Sigmoid colon (tissue), 7 donors: ENCODE data around the gene PPM1G. TPM values are rescaled to one million over a fixed set of nuclear protein-coding genes. Genes with fewer than 3 reads are reported as not detected.

Source experiments
- DNase-seq: peaks from one replicate; pipeline ENCODE4 v3.0.0-alpha.2; 2019
- H3K27ac ChIP-seq, 4 donors: fragments of 200-600 bp; sonication (generic); one replicate each; pipeline ENCODE4 v1.5.1; 2016 to 2019; ENCODE audit warnings: mild to moderate bottlenecking in 1 of 4
- H3K27me3 ChIP-seq, 3 donors: fragments of 200-600 bp; sonication (generic); one replicate each; pipeline ENCODE4 v1.5.1; 2019; ENCODE audit warnings: mild to moderate bottlenecking in 1 of 3
- H3K36me3 ChIP-seq, 4 donors: fragments of 200-600 bp; sonication (generic); one replicate each; pipeline ENCODE4 v1.5.1; 2016 to 2019
- H3K4me1 ChIP-seq, 4 donors: fragments of 200-600 bp; sonication (generic); one replicate each; pipeline ENCODE4 v1.5.1; 2017 to 2019
- H3K4me3 ChIP-seq, 4 donors: fragments of 200-600 bp; sonication (generic); one replicate each; pipeline ENCODE4 v1.5.1; 2017 to 2019; ENCODE audit warnings: mild to moderate bottlenecking in 2 of 4, moderate library complexity in 1 of 4
- H3K9me3 ChIP-seq, 4 donors: fragments of 200-600 bp in 3 of 4; sonication (generic) in 3 of 4; one replicate each; pipeline versions ENCODE4 v1.5.1 to v1.6.1; 2013 to 2019
- EP300 ChIP-seq, 4 donors: sonication (generic); formaldehyde crosslinking; IDR thresholded peaks; one replicate each; pipeline ENCODE4 v1.6.1; 2017; ENCODE audit warnings: antibody characterized with exemption in 4 of 4
- POLR2A ChIP-seq, 2 donors: fragments of 450-650 bp; IDR thresholded peaks; one replicate each; pipeline ENCODE4 v1.6.1; 2016; ENCODE audit warnings: antibody characterized with exemption in 2 of 2, mild to moderate bottlenecking in 2 of 2, moderate library complexity in 2 of 2
- POLR2AphosphoS5 ChIP-seq, 4 donors: sonication (generic); formaldehyde crosslinking; IDR thresholded peaks; one replicate each; pipeline ENCODE4 v1.6.1; 2017; ENCODE audit warnings: antibody characterized with exemption in 4 of 4
- WGBS, 2 donors: extraction: QIAGEN DNeasy Blood & Tissue Kit; methylation state at CpG; one replicate each; pipeline ENCODE4 v1.1.7; 2013; 5-methylcytosine and 5-hydroxymethylcytosine counted together
- intact Hi-C: fragments of 100-400 bp; cut with DNase I; formaldehyde crosslinking; loops from one replicate; pipeline ENCODE4 v1.15.1; 2023
- polyA plus RNA-seq, 3 donors: library from polyadenylated mRNA; stranded (reverse); fragments of 200-250 nt; gene quantifications; one replicate each; pipeline ENCODE4 v1.2.3, GENCODE V29; 2013
- total RNA-seq, 4 donors: library from RNA; depleted of rRNA; stranded (reverse); fragments of >200 nt; gene quantifications; one replicate each; pipeline ENCODE4 v1.1.0, GENCODE V29; 2016
- TF ChIP-seq, protein P1 (sequence below), 4 experiments: fragments of 450-650 bp in 3 of 4; fragments of 200-600 bp in 1 of 4; IDR thresholded peaks; one replicate each; pipeline ENCODE4 v1.5.1; 2016 to 2019; ENCODE audit warnings: antibody characterized with exemption in 4 of 4, mild to moderate bottlenecking in 3 of 4, moderate library complexity in 2 of 4
- donor health status: healthy with polysubstance abuse.
- donor health status: Bipolar disorder and iron deficiency.
- donor health status: healthy.

Gene PPM1G
- total and polyA plus RNA-seq, 7 donors = 40.8 to 93.4 (median 45.3) TPM

DNA sequence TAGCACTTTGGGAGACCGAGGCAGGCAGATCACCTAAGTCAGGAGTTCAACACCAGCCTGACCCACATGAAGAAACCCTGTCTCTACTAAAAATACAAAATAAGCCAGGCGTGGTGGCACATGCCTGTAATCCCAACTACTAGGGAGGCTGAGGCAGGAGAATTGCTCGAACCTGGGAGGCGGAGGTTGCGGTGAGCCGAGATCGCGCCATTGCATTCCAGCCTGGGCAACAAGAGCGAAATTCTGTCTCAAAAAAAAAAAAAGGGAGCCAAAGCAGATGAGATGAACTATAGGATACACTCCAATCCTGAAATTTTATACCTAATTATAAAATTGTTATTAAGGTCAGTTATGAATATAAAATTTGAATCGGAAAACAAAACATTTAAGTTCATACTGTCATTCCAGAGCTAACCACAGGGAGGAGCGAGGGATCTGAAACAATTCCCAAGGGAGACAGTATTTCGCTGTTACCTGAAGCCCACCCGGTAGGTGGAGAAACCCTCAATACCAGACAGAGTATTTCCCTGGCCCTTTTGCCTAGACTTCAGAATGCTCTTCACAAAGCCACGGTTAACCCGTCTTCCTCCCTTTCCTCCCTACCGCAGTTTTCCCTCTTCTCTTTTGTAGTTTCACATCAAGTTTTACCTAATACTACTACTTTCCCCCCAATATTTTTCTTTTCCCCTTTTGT lies 1.4 kb downstream of the PPM1G start:
- H3K27me3 ChIP-seq = no peaks in the 10 kb centered on the region
- TF ChIP-seq, protein P1, sequence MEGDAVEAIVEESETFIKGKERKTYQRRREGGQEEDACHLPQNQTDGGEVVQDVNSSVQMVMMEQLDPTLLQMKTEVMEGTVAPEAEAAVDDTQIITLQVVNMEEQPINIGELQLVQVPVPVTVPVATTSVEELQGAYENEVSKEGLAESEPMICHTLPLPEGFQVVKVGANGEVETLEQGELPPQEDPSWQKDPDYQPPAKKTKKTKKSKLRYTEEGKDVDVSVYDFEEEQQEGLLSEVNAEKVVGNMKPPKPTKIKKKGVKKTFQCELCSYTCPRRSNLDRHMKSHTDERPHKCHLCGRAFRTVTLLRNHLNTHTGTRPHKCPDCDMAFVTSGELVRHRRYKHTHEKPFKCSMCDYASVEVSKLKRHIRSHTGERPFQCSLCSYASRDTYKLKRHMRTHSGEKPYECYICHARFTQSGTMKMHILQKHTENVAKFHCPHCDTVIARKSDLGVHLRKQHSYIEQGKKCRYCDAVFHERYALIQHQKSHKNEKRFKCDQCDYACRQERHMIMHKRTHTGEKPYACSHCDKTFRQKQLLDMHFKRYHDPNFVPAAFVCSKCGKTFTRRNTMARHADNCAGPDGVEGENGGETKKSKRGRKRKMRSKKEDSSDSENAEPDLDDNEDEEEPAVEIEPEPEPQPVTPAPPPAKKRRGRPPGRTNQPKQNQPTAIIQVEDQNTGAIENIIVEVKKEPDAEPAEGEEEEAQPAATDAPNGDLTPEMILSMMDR (IDR thresholded peaks at IDR 0.05) = peak; percentile 23 to 61 (median 54)
- TF ChIP-seq POLR2AphosphoS5 (IDR thresholded peaks at IDR 0.05) = no peak
- intact Hi-C loops = loop anchor here (2.0 kb wide), 1 partner anchor 27 kb away; the partner anchor contains the start of gene ZNF513
- peak overlapping the region in 2 of 4 donors; percentile 73 to 79 for H3K27ac ChIP-seq
- H3K9me3 ChIP-seq = no peaks in the 10 kb centered on the region
- DNase-seq = no peak
- H3K4me3 ChIP-seq = peak overlapping the region in 3 of 4 donors; percentile 57 to 90 (median 60)
- H3K36me3 ChIP-seq = no peaks in the 10 kb centered on the region
- H3K4me1 ChIP-seq = peaks cover 0 to 36% (median 22%) of the 10 kb centered on the region in 4 donors
- WGBS, 2 donors = 49 to 55% methylated on average over 16 of the region's 16 CpGs

DNA sequence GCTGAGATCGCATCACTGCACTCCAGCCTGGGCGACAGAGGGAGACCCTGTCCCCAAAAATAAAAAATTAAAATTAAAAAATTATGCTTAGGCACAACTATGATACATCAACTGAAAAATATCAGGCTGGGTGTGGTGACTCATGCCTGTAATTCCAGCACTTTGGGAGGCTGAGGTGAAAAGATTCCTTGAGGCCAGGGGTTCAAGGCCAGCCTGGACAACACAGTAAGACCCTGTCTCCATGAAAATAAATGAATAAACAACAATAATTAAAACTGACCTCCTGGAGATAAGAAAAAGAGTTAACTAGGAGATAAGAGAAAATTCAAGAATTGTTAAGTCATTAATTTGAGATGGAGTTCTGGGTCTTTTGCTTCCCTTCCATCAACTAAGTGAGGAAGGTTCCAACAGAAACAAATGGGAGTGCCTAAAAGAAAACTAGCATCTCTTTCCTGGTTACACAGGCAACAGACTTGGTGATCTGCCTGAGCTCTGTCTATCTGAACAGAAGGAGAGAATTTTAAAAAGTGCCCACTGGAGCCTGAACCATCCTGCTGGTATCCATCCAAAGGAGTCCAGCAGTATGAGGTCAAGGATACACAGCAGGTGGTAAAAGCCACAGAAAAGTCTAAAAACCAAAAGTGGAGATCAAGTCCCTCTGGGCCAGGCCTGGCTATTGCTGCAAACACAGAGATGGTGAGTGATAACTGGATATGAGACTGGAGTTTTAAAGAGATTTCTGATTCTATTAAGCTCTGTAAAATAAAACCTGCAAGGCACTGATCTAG lies 8.8 kb downstream of the PPM1G start:
- no peak overlapping the region for H3K27ac ChIP-seq
- intact Hi-C loops = no loop called here
- DNase-seq = no peak
- H3K36me3 ChIP-seq = no peaks in the 10 kb centered on the region
- no peaks in the 10 kb centered on the region for H3K27me3 ChIP-seq
- TF ChIP-seq POLR2AphosphoS5 (IDR thresholded peaks at IDR 0.05) = no peak
- no peak for TF ChIP-seq POLR2A (IDR thresholded peaks at IDR 0.05)
- TF ChIP-seq, protein P1 (IDR thresholded peaks at IDR 0.05) = no peak
- no peak for TF ChIP-seq EP300 (IDR thresholded peaks at IDR 0.05)
- H3K4me3 ChIP-seq = no peak overlapping the region
- H3K4me1 ChIP-seq = no peaks in the 10 kb centered on the region
- 98 to 99% methylated on average over 2 of the region's 2 CpGs for WGBS, 2 donors
- H3K9me3 ChIP-seq = no peaks in the 10 kb centered on the region

DNA sequence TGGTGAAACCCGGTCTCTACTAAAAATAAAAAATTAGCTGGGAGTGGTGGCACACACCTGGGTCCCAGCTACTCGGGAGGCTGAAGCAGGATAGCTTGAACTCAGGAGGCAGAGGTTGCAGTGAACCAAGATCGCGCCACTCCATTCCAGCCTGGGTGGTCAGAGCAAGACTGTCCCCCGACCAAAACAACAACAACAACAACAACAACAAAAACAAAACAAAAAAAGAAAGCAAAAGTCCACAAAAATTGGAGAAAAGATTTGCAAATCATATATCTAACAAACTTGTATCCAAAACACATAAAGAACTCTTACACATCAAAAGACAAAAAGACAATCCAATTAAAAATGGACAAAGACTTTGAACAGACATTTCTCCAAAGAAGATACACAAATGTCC lies 10.4 kb downstream of the PPM1G start:
- TF ChIP-seq, protein P1 (IDR thresholded peaks at IDR 0.05) = no peak
- WGBS, 2 donors = 94% methylated on average over 5 of the region's 5 CpGs
- no peak overlapping the region for H3K27ac ChIP-seq
- no peaks in the 10 kb centered on the region for H3K9me3 ChIP-seq
- DNase-seq = no peak
- intact Hi-C loops = no loop called here
- H3K4me3 ChIP-seq = no peak overlapping the region
- H3K36me3 ChIP-seq = no peaks in the 10 kb centered on the region
- no peaks in the 10 kb centered on the region for H3K27me3 ChIP-seq
- no peaks in the 10 kb centered on the region for H3K4me1 ChIP-seq

DNA sequence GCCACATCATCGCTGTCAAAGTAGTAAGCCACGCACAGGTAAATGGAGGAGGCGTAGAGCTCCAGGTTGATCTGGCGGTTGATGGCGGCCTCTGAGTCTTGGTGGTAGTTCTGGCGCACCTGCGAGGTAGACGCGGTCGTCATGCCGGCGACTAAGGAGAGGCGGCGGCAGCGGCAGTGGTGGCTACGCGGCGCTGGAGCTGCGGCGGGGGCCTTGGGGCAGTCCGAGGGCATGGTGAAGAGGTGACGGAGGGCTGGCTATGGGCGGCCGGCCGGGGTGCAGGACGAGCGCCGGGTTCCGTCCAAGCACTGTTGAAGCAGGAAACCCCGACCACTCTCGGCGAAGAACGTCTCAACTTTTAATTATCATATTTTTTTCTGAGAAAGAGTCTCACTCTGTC lies 16.2 kb downstream of the PPM1G start:
- intact Hi-C loops = no loop called here
- no peak overlapping the region for H3K4me3 ChIP-seq
- TF ChIP-seq EP300 (IDR thresholded peaks at IDR 0.05) (no peak), POLR2A (IDR thresholded peaks at IDR 0.05) (no peak), POLR2AphosphoS5 (IDR thresholded peaks at IDR 0.05) (no peak)
- TF ChIP-seq, protein P1 (IDR thresholded peaks at IDR 0.05) = no peak
- no peak for DNase-seq
- peaks cover 0 to 7% (median 0%) of the 10 kb centered on the region in 4 donors for H3K36me3 ChIP-seq
- H3K9me3 ChIP-seq = no peaks in the 10 kb centered on the region
- H3K27me3 ChIP-seq = no peaks in the 10 kb centered on the region
- H3K4me1 ChIP-seq = no peaks in the 10 kb centered on the region
- no peak overlapping the region for H3K27ac ChIP-seq
- WGBS, 2 donors = 97 to 98% methylated on average over 33 of the region's 33 CpGs
